HG02642 (cell line): ENCODE results near the gene IGFBP2.
A peak's percentile ranks its signal among the peaks of the same experiment; 100 is the strongest.

Source experiments
- ATAC-seq: cut with Tn5 transposase; IDR thresholded peaks from one replicate; pipeline ENCODE4 v1.9.1; 2021; ENCODE audit warnings: mild to moderate bottlenecking; ENCODE audit not compliant: unreplicated experiment, poor library complexity

IGFBP2 gene

GRCh38 chr2:216659276-216659675 lies 26.1 kb downstream of the IGFBP2 start:
- ATAC-seq, result no peak

- no peak for ATAC-seq
Observed at GRCh38 chr2:216660496-216660895, 27.3 kb downstream of the IGFBP2 start.

- ATAC-seq, result no peak
Observed at GRCh38 chr2:216661051-216661450, 27.8 kb downstream of the IGFBP2 start.

GRCh38 chr2:216661639-216662375 lies 28.6 kb downstream of the IGFBP2 start:
- no peak for ATAC-seq

- ATAC-seq, result no peak
Observed at GRCh38 chr2:216663106-216663505, 29.9 kb downstream of the IGFBP2 start.

GRCh38 chr2:216663846-216664245 lies 30.6 kb downstream of the IGFBP2 start:
- no peak for ATAC-seq

- no peak for ATAC-seq
Observed at GRCh38 chr2:216664593-216665034, 31.4 kb downstream of the IGFBP2 start.

GRCh38 chr2:216665242-216665641 lies 32.0 kb downstream of the IGFBP2 start:
- ATAC-seq, result no peak

GRCh38 chr2:216665717-216666116 lies 32.5 kb downstream of the IGFBP2 start:
- no peak for ATAC-seq

- ATAC-seq, result peak; percentile 68
Observed at GRCh38 chr2:216666461-216667233, 33.4 kb downstream of the IGFBP2 start.

GRCh38 chr2:216670266-216671080 lies 37.3 kb downstream of the IGFBP2 start:
- no peak for ATAC-seq

- no peak for ATAC-seq
Observed at GRCh38 chr2:216671081-216671411, 37.8 kb downstream of the IGFBP2 start.

- no peak for ATAC-seq
Observed at GRCh38 chr2:216671791-216672343, 38.6 kb downstream of the IGFBP2 start.

- ATAC-seq, result no peak
Observed at GRCh38 chr2:216672466-216672865, 39.2 kb downstream of the IGFBP2 start.

GRCh38 chr2:216673021-216673420 lies 39.8 kb downstream of the IGFBP2 start:
- ATAC-seq, result no peak

GRCh38 chr2:216673609-216674008 lies 40.4 kb downstream of the IGFBP2 start:
- ATAC-seq, result no peak

GRCh38 chr2:216674376-216674775 lies 41.2 kb downstream of the IGFBP2 start:
- no peak for ATAC-seq

GRCh38 chr2:216676630-216677029 lies 43.4 kb downstream of the IGFBP2 start:
- ATAC-seq, result no peak

- no peak for ATAC-seq
Observed at GRCh38 chr2:216677439-216678097, 44.3 kb downstream of the IGFBP2 start.

- no peak for ATAC-seq
Observed at GRCh38 chr2:216678098-216678465, 44.9 kb downstream of the IGFBP2 start.
